NCI-H1105 (cell line): ENCODE results near the gene STK39.
A peak's percentile ranks its signal among the peaks of the same experiment; 100 is the strongest.

ENCODE experiments used
- DNase-seq: peaks from one replicate; lab custom pipeline; 2025; lab: John Stamatoyannopoulos, UW

The STK39 gene

GRCh38 chr2:168208652-168209051 is 38.7 kb downstream of the STK39 start:
- no peak for DNase-seq

- DNase-seq: no peak
Observed at GRCh38 chr2:168207851-168208250, 39.5 kb downstream of the STK39 start.

- DNase-seq: no peak
Observed at GRCh38 chr2:168203762-168204693, 43.4 kb downstream of the STK39 start.

GRCh38 chr2:168201584-168202116 is 45.7 kb downstream of the STK39 start:
- DNase-seq: no peak

- DNase-seq: no peak
Observed at GRCh38 chr2:168200930-168201583, 46.3 kb downstream of the STK39 start.

GRCh38 chr2:168198476-168199207 is 48.8 kb downstream of the STK39 start:
- DNase-seq: no peak

- DNase-seq: no peak
Observed at GRCh38 chr2:168196764-168197180, 50.6 kb downstream of the STK39 start.

- DNase-seq: no peak
Observed at GRCh38 chr2:168194784-168195522, 52.4 kb downstream of the STK39 start.

- peak; percentile 67 for DNase-seq
Observed at GRCh38 chr2:168192839-168193616, 54.4 kb downstream of the STK39 start.

- no peak for DNase-seq
Observed at GRCh38 chr2:168191955-168192785, 55.2 kb downstream of the STK39 start.

- DNase-seq: no peak
Observed at GRCh38 chr2:168190590-168191336, 56.6 kb downstream of the STK39 start.

GRCh38 chr2:168189835-168190569 is 57.4 kb downstream of the STK39 start:
- no peak for DNase-seq

- DNase-seq: no peak
Observed at GRCh38 chr2:168188002-168188401, 59.4 kb downstream of the STK39 start.

GRCh38 chr2:168186452-168186851 is 60.9 kb downstream of the STK39 start:
- DNase-seq: no peak

GRCh38 chr2:168185583-168186274 is 61.7 kb downstream of the STK39 start:
- DNase-seq: no peak

- no peak for DNase-seq
Observed at GRCh38 chr2:168184681-168185513, 62.5 kb downstream of the STK39 start.
